ENCODE measurements around the gene DRC7.

GRCh38 chr16:57757326-57757786 is 62.8 kb downstream of the DRC7 start:
- TF ChIP-seq CTCF (IDR thresholded peaks at IDR 0.05) (peak; percentile 93 to 98 (median 95)), POLR2A (IDR thresholded peaks at IDR 0.05) (no peak)

Data from esophagus squamous epithelium (tissue), 4 donors.